HCT116 (cell line): ENCODE measurements around the gene RNASEH2A. TPM values are rescaled to one million over a fixed set of nuclear protein-coding genes. Genes with fewer than 3 reads are reported as not detected.

ENCODE experiments used
- ATAC-seq: fragments of 200-7000 bp; cut with Tn5 transposase; 2 replicates; pipeline ENCODE4 v1.9.1; 2020; ENCODE audit warnings: mild to moderate bottlenecking, moderate library complexity
- BruUV-seq: library from RNA; stranded (reverse); fragments of 400-500 nt; replicated peaks from 2 replicates; lab custom pipeline; 2021; lab: Mats Ljungman, UMichigan
- CTCF ChIA-PET: fragments of 300-600 bp; sonication (Branson Sonifier 250); formaldehyde crosslinking; loops from one replicate; lab custom pipeline; 2021; ENCODE audit warnings: antibody characterized with exemption; lab: Charles Lee
- POLR2A ChIA-PET: fragments of 300-600, 350-600 bp; sonication (Branson Sonifier 250); formaldehyde crosslinking; loops from one replicate; lab custom pipeline; 2021; ENCODE audit warnings: antibody characterized with exemption; lab: Charles Lee
- RAD21 ChIA-PET, 2 experiments: fragments of 300-600 bp; sonication (Branson Sonifier 250); formaldehyde crosslinking; loops; one replicate each; lab custom pipeline; 2023; ENCODE audit warnings: low total read pairs in 2 of 2; ENCODE audit not compliant: uncharacterized antibody in 2 of 2, unreplicated experiment in 2 of 2, low non-redundant PET in 1 of 2; lab: Charles Lee
- DNase-seq: peaks from one replicate; pipeline ENCODE4 v3.0.0-alpha.2; 2010; ENCODE audit warnings: low read depth, low spot score
- H2AFZ ChIP-seq: fragments of 200-600 bp; shearing (Covaris generic), sonication (generic); 2 replicates; pipeline ENCODE4 v1.6.1; 2017; ENCODE audit warnings: low read depth, mixed run types, mixed read lengths, antibody characterized with exemption, low read length; ENCODE audit not compliant: poor library complexity, severe bottlenecking
- H3K27ac ChIP-seq: 2 replicates; pipeline ENCODE4 v1.5.1; 2012; ENCODE audit warnings: low read depth, low read length
- H3K27me3 ChIP-seq: fragments of 200-600 bp; sonication (generic); 2 replicates; pipeline ENCODE4 v1.6.1; 2016; ENCODE audit warnings: mixed run types, low read length, mixed read lengths; ENCODE audit not compliant: insufficient read depth
- H3K36me3 ChIP-seq, 2 experiments: fragments of 200-500 bp in 1 of 2; fragments of 200-600 bp in 1 of 2; sonication (Bioruptor generic) in 1 of 2; sonication (generic) in 1 of 2; 2 replicates each; pipeline versions ENCODE4 v1.5.1 to v1.6.1; 2014 to 2016; ENCODE audit warnings: low read length in 2 of 2, inconsistent platforms in 1 of 2, mixed read lengths in 1 of 2, mixed run types in 1 of 2; ENCODE audit not compliant: insufficient read depth in 2 of 2, control insufficient read depth in 1 of 2
- H3K4me1 ChIP-seq, 2 experiments: fragments of 200-600 bp in 1 of 2; sonication (generic) in 1 of 2; 2 replicates each; pipeline versions ENCODE4 v1.5.1 to v1.6.1; 2012 to 2017; ENCODE audit warnings: low read length in 2 of 2, inconsistent platforms in 1 of 2, mild to moderate bottlenecking in 1 of 2, mixed read lengths in 1 of 2, mixed run types in 1 of 2, moderate library complexity in 1 of 2; ENCODE audit not compliant: insufficient read depth in 2 of 2, control insufficient read depth in 1 of 2
- H3K4me2 ChIP-seq: fragments of 200-600 bp; sonication (generic); 2 replicates; pipeline ENCODE4 v1.6.1; 2017; ENCODE audit warnings: mixed run types, low read length, mixed read lengths
- H3K4me3 ChIP-seq, 2 experiments: fragments of 200-600 bp in 1 of 2; sonication (generic) in 1 of 2; replicated peaks in 1 of 2; 2 replicates each; pipeline ENCODE4 v1.5.1; 2011 to 2016; ENCODE audit warnings: low read length in 2 of 2, control low read depth in 1 of 2, low read depth in 1 of 2, mild to moderate bottlenecking in 1 of 2, mixed read lengths in 1 of 2, mixed run types in 1 of 2
- H3K79me2 ChIP-seq: fragments of 200-600 bp; sonication (generic); 2 replicates; pipeline ENCODE4 v1.6.1; 2017; ENCODE audit warnings: mild to moderate bottlenecking, mixed run types, low read length, moderate library complexity, mixed read lengths; ENCODE audit not compliant: insufficient read depth
- H3K9ac ChIP-seq: fragments of 200-600 bp; sonication (generic); 2 replicates; pipeline ENCODE4 v1.6.1; 2016; ENCODE audit warnings: low read length, mixed read lengths
- H3K9me2 ChIP-seq: fragments of 200-600 bp; sonication (generic), shearing (Covaris generic); 2 replicates; pipeline ENCODE4 v1.6.1; 2017; ENCODE audit warnings: mixed run types, mild to moderate bottlenecking, moderate library complexity; ENCODE audit not compliant: insufficient read depth
- H3K9me3 ChIP-seq, 2 experiments: fragments of 200-500 bp in 1 of 2; fragments of 200-600 bp in 1 of 2; sonication (Bioruptor generic) in 1 of 2; sonication (generic) in 1 of 2; 2 replicates each; pipeline ENCODE4 v1.6.1; 2014 to 2017; ENCODE audit warnings: low read length in 2 of 2, mixed read lengths in 2 of 2, inconsistent platforms in 1 of 2, low read depth in 1 of 2, mild to moderate bottlenecking in 1 of 2, mixed run types in 1 of 2, moderate library complexity in 1 of 2; ENCODE audit not compliant: control insufficient read depth in 1 of 2, insufficient read depth in 1 of 2
- H4K20me1 ChIP-seq: fragments of 200-600 bp; sonication (generic), shearing (Covaris generic); 2 replicates; pipeline ENCODE4 v1.6.1; 2017; ENCODE audit warnings: mixed run types, mild to moderate bottlenecking, moderate library complexity; ENCODE audit not compliant: insufficient read depth
- CBX3 ChIP-seq: IDR thresholded peaks from 2 replicates; pipeline ENCODE4 v1.6.1; 2012; ENCODE audit warnings: low read depth
- JUND ChIP-seq: IDR thresholded peaks from 2 replicates; pipeline ENCODE4 v1.6.1; 2012
- intact Hi-C: fragments of 100-400 bp; cut with micrococcal nuclease; formaldehyde crosslinking; loops from 2 replicates; pipeline ENCODE4 v1.10.0; 2022
- total RNA-seq: library from RNA; stranded (reverse); gene quantifications from one replicate; pipeline ENCODE4 v1.2.1, GENCODE V29; 2021; ENCODE audit not compliant: unreplicated experiment
- TF ChIP-seq, protein P1 (sequence below): IDR thresholded peaks from 2 replicates; pipeline ENCODE4 v1.6.1; 2012
- TF ChIP-seq, protein P2 (sequence below), 3 experiments: fragments of 200-600 bp in 1 of 3; sonication (generic) in 1 of 3; IDR thresholded peaks in 2 of 3; conservative IDR thresholded peaks in 1 of 3; 2 replicates each; pipeline ENCODE4 v1.5.1; 2012 to 2017; ENCODE audit warnings: low read depth in 2 of 3, low read length in 2 of 3, antibody characterized with exemption in 1 of 3, borderline replicate concordance in 1 of 3, control low read depth in 1 of 3, mild to moderate bottlenecking in 1 of 3, mixed read lengths in 1 of 3, mixed run types in 1 of 3, moderate library complexity in 1 of 3; ENCODE audit not compliant: insufficient read depth in 1 of 3

Gene RNASEH2A
- total RNA-seq, 1 experiment from 2014 or later = 54.5 TPM

- CTCF ChIA-PET = interaction anchor here (0.7 to 1.4 kb wide), 13 partner anchors 9 to 140 kb away, joined by 3 to 8 read pairs (median 3); partner anchors contain the start of genes GCDH and GET3
- RAD21 ChIA-PET = no interaction called here
- intact Hi-C loops = loop anchor here (5.0 kb wide), 2 partner anchors 35 to 120 kb away; partner anchors contain the start of genes PRDX2 and THSD8
Observed at GRCh38 chr19:12837225-12837624, 30.8 kb downstream of the RNASEH2A start.

More at GRCh38 chr19:12837225-12837624, 30.8 kb downstream of the RNASEH2A start:
- H3K36me3 ChIP-seq = no peaks in the 10 kb centered on the region
- H3K9me3 ChIP-seq = no peaks in the 10 kb centered on the region
- TF ChIP-seq, protein P1, sequence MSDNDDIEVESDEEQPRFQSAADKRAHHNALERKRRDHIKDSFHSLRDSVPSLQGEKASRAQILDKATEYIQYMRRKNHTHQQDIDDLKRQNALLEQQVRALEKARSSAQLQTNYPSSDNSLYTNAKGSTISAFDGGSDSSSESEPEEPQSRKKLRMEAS = peak; percentile 19; the same call in 1 of the 2 replicates
- TF ChIP-seq, protein P2, sequence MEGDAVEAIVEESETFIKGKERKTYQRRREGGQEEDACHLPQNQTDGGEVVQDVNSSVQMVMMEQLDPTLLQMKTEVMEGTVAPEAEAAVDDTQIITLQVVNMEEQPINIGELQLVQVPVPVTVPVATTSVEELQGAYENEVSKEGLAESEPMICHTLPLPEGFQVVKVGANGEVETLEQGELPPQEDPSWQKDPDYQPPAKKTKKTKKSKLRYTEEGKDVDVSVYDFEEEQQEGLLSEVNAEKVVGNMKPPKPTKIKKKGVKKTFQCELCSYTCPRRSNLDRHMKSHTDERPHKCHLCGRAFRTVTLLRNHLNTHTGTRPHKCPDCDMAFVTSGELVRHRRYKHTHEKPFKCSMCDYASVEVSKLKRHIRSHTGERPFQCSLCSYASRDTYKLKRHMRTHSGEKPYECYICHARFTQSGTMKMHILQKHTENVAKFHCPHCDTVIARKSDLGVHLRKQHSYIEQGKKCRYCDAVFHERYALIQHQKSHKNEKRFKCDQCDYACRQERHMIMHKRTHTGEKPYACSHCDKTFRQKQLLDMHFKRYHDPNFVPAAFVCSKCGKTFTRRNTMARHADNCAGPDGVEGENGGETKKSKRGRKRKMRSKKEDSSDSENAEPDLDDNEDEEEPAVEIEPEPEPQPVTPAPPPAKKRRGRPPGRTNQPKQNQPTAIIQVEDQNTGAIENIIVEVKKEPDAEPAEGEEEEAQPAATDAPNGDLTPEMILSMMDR (IDR thresholded peaks at IDR 0.05 in 2 of 3, conservative IDR thresholded peaks at IDR 0.05 in 1 of 3; ENCODE audit: borderline replicate concordance in 1 of 3, insufficient read depth in 1 of 3, low read depth in 2 of 3, low read length in 2 of 3) = no peak
- TF ChIP-seq CBX3 (peak; percentile 73; the same call in 1 of the 2 replicates), JUND (peak; percentile 45)
- no peaks in the 10 kb centered on the region for H4K20me1 ChIP-seq
- H2AFZ ChIP-seq = no peak overlapping the region
- H3K27me3 ChIP-seq = no peaks in the 10 kb centered on the region
- peaks cover 46 to 78% of the 10 kb centered on the region in 2 experiments for H3K4me1 ChIP-seq
- no peaks in the 10 kb centered on the region for H3K9me2 ChIP-seq
- peak overlapping the region; percentile 91 for H3K4me2 ChIP-seq
- H3K79me2 ChIP-seq = peaks cover 26% of the 10 kb centered on the region; the same call in 1 of the 2 replicates
- no peak overlapping the region for H3K4me3 ChIP-seq
- DNase-seq (no peak), ATAC-seq (no peak)
- no TSS peak for BruUV-seq
- H3K9ac ChIP-seq = peak overlapping the region; percentile 88; the same call in 1 of the 2 replicates
- POLR2A ChIA-PET = interaction anchor here (0.6 to 1.1 kb wide), 3 partner anchors 12 to 61 kb away, joined by 3 to 4 read pairs (median 4); no protein-coding TSS in a partner anchor
- no peak overlapping the region for H3K27ac ChIP-seq
